ENCODE results near the gene RNF135. TPM values are rescaled to one million over a fixed set of nuclear protein-coding genes. Genes with fewer than 3 reads are reported as not detected.

The RNF135 gene
- total and polyA plus RNA-seq, 10 of the 15 experiments (the other 5 are each of a cell fraction or from before 2014, with no cell fraction given): 12.7 to 28.0 (median 18.7) TPM

GRCh38 chr17:30954046-30954830, 16.6 kb upstream of the RNF135 start:
- Histone ChIP-seq H3K27ac (ENCODE audit: control insufficient read depth, insufficient read depth) (no peak overlapping the region), H2AFZ (ENCODE audit: control insufficient read depth, low read depth, low read length) (no peak overlapping the region)
- intact Hi-C loops (cut with micrococcal nuclease; ENCODE audit: unreplicated experiment): no loop called here

More at GRCh38 chr17:30954046-30954830, 16.6 kb upstream of the RNF135 start:
- Histone ChIP-seq H4K20me1 (ENCODE audit: control insufficient read depth, insufficient read depth) (no peaks in the 10 kb centered on the region), H3K27me3 (replicated peaks in 1 of 2; ENCODE audit: control insufficient read depth in 2 of 2, insufficient read depth in 2 of 2, low read length in 1 of 2) (no peaks in the 10 kb centered on the region), H3K9ac (ENCODE audit: control insufficient read depth, insufficient read depth, low read length) (no peak overlapping the region), H3K4me2 (ENCODE audit: control insufficient read depth, insufficient read depth) (no peak overlapping the region), H3K4me1 (ENCODE audit: control insufficient read depth, insufficient read depth, low read length) (peaks cover 36% of the 10 kb centered on the region), H3K36me3 (ENCODE audit: control insufficient read depth in 2 of 2, insufficient read depth in 2 of 2, low read length in 1 of 2) (no peaks in the 10 kb centered on the region), H3K9me3 (replicated peaks; ENCODE audit: control insufficient read depth, insufficient read depth, low read length) (no peaks in the 10 kb centered on the region), H3K79me2 (ENCODE audit: control insufficient read depth, insufficient read depth, low read length) (no peaks in the 10 kb centered on the region), H3K4me3 (no peak overlapping the region)
- TF ChIP-seq, protein P1, sequence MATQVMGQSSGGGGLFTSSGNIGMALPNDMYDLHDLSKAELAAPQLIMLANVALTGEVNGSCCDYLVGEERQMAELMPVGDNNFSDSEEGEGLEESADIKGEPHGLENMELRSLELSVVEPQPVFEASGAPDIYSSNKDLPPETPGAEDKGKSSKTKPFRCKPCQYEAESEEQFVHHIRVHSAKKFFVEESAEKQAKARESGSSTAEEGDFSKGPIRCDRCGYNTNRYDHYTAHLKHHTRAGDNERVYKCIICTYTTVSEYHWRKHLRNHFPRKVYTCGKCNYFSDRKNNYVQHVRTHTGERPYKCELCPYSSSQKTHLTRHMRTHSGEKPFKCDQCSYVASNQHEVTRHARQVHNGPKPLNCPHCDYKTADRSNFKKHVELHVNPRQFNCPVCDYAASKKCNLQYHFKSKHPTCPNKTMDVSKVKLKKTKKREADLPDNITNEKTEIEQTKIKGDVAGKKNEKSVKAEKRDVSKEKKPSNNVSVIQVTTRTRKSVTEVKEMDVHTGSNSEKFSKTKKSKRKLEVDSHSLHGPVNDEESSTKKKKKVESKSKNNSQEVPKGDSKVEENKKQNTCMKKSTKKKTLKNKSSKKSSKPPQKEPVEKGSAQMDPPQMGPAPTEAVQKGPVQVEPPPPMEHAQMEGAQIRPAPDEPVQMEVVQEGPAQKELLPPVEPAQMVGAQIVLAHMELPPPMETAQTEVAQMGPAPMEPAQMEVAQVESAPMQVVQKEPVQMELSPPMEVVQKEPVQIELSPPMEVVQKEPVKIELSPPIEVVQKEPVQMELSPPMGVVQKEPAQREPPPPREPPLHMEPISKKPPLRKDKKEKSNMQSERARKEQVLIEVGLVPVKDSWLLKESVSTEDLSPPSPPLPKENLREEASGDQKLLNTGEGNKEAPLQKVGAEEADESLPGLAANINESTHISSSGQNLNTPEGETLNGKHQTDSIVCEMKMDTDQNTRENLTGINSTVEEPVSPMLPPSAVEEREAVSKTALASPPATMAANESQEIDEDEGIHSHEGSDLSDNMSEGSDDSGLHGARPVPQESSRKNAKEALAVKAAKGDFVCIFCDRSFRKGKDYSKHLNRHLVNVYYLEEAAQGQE (IDR thresholded peaks at IDR 0.05; ENCODE audit: low read depth, low read length): no peak
- TF ChIP-seq BRCA1 (IDR thresholded peaks at IDR 0.05; ENCODE audit: low read depth, low read length) (no peak), PAX5 (IDR thresholded peaks at IDR 0.05; ENCODE audit: borderline replicate concordance, low read depth, low read length) (no peak), KLF5 (IDR thresholded peaks at IDR 0.05; ENCODE audit: partially characterized antibody) (no peak), FOXK2 (IDR thresholded peaks at IDR 0.05) (no peak), BMI1 (IDR thresholded peaks at IDR 0.05; ENCODE audit: borderline replicate concordance) (no peak), TARDBP (IDR thresholded peaks at IDR 0.05; ENCODE audit: borderline replicate concordance) (no peak), SUZ12 (IDR thresholded peaks at IDR 0.05; ENCODE audit: unreplicated experiment) (no peak), NFYA (IDR thresholded peaks at IDR 0.05; ENCODE audit: borderline replicate concordance, low read depth, low read length) (no peak), FOS (IDR thresholded peaks at IDR 0.05; ENCODE audit: borderline replicate concordance, extremely low read depth, insufficient read length) (no peak), MYB (IDR thresholded peaks at IDR 0.05; ENCODE audit: borderline replicate concordance, low read depth, low read length) (no peak)
- TF ChIP-seq, protein P2, sequence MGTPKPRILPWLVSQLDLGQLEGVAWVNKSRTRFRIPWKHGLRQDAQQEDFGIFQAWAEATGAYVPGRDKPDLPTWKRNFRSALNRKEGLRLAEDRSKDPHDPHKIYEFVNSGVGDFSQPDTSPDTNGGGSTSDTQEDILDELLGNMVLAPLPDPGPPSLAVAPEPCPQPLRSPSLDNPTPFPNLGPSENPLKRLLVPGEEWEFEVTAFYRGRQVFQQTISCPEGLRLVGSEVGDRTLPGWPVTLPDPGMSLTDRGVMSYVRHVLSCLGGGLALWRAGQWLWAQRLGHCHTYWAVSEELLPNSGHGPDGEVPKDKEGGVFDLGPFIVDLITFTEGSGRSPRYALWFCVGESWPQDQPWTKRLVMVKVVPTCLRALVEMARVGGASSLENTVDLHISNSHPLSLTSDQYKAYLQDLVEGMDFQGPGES (IDR thresholded peaks at IDR 0.05): no peak
- TF ChIP-seq, protein P3, sequence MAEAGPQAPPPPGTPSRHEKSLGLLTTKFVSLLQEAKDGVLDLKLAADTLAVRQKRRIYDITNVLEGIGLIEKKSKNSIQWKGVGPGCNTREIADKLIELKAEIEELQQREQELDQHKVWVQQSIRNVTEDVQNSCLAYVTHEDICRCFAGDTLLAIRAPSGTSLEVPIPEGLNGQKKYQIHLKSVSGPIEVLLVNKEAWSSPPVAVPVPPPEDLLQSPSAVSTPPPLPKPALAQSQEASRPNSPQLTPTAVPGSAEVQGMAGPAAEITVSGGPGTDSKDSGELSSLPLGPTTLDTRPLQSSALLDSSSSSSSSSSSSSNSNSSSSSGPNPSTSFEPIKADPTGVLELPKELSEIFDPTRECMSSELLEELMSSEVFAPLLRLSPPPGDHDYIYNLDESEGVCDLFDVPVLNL (IDR thresholded peaks at IDR 0.05; ENCODE audit: low read depth, low read length): no peak
- TF ChIP-seq, protein P4, sequence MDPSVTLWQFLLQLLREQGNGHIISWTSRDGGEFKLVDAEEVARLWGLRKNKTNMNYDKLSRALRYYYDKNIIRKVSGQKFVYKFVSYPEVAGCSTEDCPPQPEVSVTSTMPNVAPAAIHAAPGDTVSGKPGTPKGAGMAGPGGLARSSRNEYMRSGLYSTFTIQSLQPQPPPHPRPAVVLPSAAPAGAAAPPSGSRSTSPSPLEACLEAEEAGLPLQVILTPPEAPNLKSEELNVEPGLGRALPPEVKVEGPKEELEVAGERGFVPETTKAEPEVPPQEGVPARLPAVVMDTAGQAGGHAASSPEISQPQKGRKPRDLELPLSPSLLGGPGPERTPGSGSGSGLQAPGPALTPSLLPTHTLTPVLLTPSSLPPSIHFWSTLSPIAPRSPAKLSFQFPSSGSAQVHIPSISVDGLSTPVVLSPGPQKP (IDR thresholded peaks at IDR 0.05; ENCODE audit: low read depth, low read length): no peak
- ChIA-PET SMC1A (ENCODE audit: uncharacterized antibody, unreplicated experiment) (interaction anchor here (1.1 kb wide), 1 partner anchor 45 kb away, joined by 3 read pairs; no protein-coding TSS in a partner anchor), CTCF (no interaction called here), RAD21 (ENCODE audit: unreplicated experiment) (interaction anchor here (0.6 kb wide), 1 partner anchor 42 kb away, joined by 3 read pairs; no protein-coding TSS in a partner anchor), POLR2A (no interaction called here)
- in situ Hi-C loops (cut with MboI): no loop called here
- BruUV-seq (replicated peaks): no TSS peak
- DNase-seq (ENCODE audit: low read depth, low spot score) (no peak), ATAC-seq (no peak), FAIRE-seq (no peak)
- 91% methylated on average over 6 of the region's 6 CpGs for WGBS (ENCODE audit: insufficient coverage, insufficient replicate concordance, low lambda C conversion rate, missing lambda C conversion rate)

Data from GM12878 (cell line).